Stimulated activated naive CD8-positive, alpha-beta T cell treated with anti-CD3 and anti-CD28 coated beads, Interleukin-15, Interleukin-2, amounts not matched to agents 100 ng/mL and 50 ng/mL, for 24 hours (primary cell): Measurements from ENCODE around the gene RASA3.
"Not testable (repeated sequence)": the region's sequence is repeated elsewhere in the genome, so short reads cannot be mapped to it uniquely, and the experiment has no call there.

Experiments used
- H3K27ac Mint-ChIP-seq: one replicate; pipeline ENCODE4 v1.8.0; 2021; ENCODE audit warnings: mild to moderate bottlenecking, mixed read lengths
- H3K27me3 Mint-ChIP-seq: one replicate; pipeline ENCODE4 v1.8.0; 2021; ENCODE audit warnings: mixed read lengths
- H3K36me3 Mint-ChIP-seq: one replicate; pipeline ENCODE4 v1.8.0; 2021; ENCODE audit warnings: low read depth, mixed read lengths
- H3K4me1 Mint-ChIP-seq: one replicate; pipeline ENCODE4 v1.8.0; 2021; ENCODE audit warnings: low read depth, mixed read lengths
- H3K4me3 Mint-ChIP-seq: one replicate; pipeline ENCODE4 v1.8.0; 2021; ENCODE audit warnings: mild to moderate bottlenecking, mixed read lengths
- H3K9me3 Mint-ChIP-seq: one replicate; pipeline ENCODE4 v1.8.0; 2021; ENCODE audit warnings: mixed read lengths

The RASA3 gene

GRCh38 chr13:113997845-113998751, 134.3 kb downstream of the RASA3 start:
- Mint-ChIP-seq H3K36me3 (peaks cover 16% of the 10 kb centered on the region), H3K4me3 (no peak overlapping the region), H3K4me1 (no peaks in the 10 kb centered on the region), H3K27me3 (no peaks in the 10 kb centered on the region), H3K9me3 (no peaks in the 10 kb centered on the region), H3K27ac (peak overlapping the region; percentile 23)

- H3K4me1 Mint-ChIP-seq = no peaks in the 10 kb centered on the region
Observed at GRCh38 chr13:113996912-113997745, 135.3 kb downstream of the RASA3 start.

GRCh38 chr13:113996081-113996911, 136.1 kb downstream of the RASA3 start:
- Mint-ChIP-seq H3K4me3 (no peak overlapping the region), H3K4me1 (no peaks in the 10 kb centered on the region), H3K9me3 (no peaks in the 10 kb centered on the region), H3K36me3 (peaks cover 30% of the 10 kb centered on the region), H3K27ac (no peak overlapping the region), H3K27me3 (no peaks in the 10 kb centered on the region)

More at GRCh38 chr13:113996912-113997745, 135.3 kb downstream of the RASA3 start:
- H3K27me3 Mint-ChIP-seq = no peaks in the 10 kb centered on the region
- no peaks in the 10 kb centered on the region for H3K9me3 Mint-ChIP-seq
- H3K27ac Mint-ChIP-seq = peak overlapping the region; percentile 14
- peaks cover 25% of the 10 kb centered on the region for H3K36me3 Mint-ChIP-seq
- no peak overlapping the region for H3K4me3 Mint-ChIP-seq

GRCh38 chr13:113995051-113995601, 137.3 kb downstream of the RASA3 start:
- Mint-ChIP-seq H3K9me3 (no peaks in the 10 kb centered on the region), H3K4me1 (peaks cover 4% of the 10 kb centered on the region), H3K27me3 (no peaks in the 10 kb centered on the region), H3K27ac (no peak overlapping the region), H3K4me3 (no peak overlapping the region), H3K36me3 (peaks cover 35% of the 10 kb centered on the region)

GRCh38 chr13:113992276-113993005, 140.0 kb downstream of the RASA3 start:
- Mint-ChIP-seq H3K27me3 (no peaks in the 10 kb centered on the region), H3K4me3 (no peak overlapping the region), H3K27ac (no peak overlapping the region), H3K4me1 (peaks cover 8% of the 10 kb centered on the region), H3K9me3 (no peaks in the 10 kb centered on the region), H3K36me3 (peaks cover 42% of the 10 kb centered on the region)

- Mint-ChIP-seq H3K9me3 (no peaks in the 10 kb centered on the region), H3K4me3 (no peak overlapping the region), H3K27ac (peak overlapping the region; percentile 9), H3K27me3 (no peaks in the 10 kb centered on the region), H3K4me1 (peaks cover 8% of the 10 kb centered on the region), H3K36me3 (peaks cover 42% of the 10 kb centered on the region)
Observed at GRCh38 chr13:113991676-113992179, 140.7 kb downstream of the RASA3 start.

- peaks cover 42% of the 10 kb centered on the region for H3K36me3 Mint-ChIP-seq
- H3K4me3 Mint-ChIP-seq = no peak overlapping the region
- no peak overlapping the region for H3K27ac Mint-ChIP-seq
- H3K9me3 Mint-ChIP-seq = no peaks in the 10 kb centered on the region
- H3K4me1 Mint-ChIP-seq = peaks cover 8% of the 10 kb centered on the region
- no peaks in the 10 kb centered on the region for H3K27me3 Mint-ChIP-seq
Observed at GRCh38 chr13:113991191-113991669, 141.2 kb downstream of the RASA3 start.

- no peaks in the 10 kb centered on the region for H3K9me3 Mint-ChIP-seq
- H3K4me1 Mint-ChIP-seq = peaks cover 8% of the 10 kb centered on the region
- no peaks in the 10 kb centered on the region for H3K27me3 Mint-ChIP-seq
- peak overlapping the region; percentile 52 for H3K27ac Mint-ChIP-seq
- H3K36me3 Mint-ChIP-seq = peaks cover 42% of the 10 kb centered on the region
- no peak overlapping the region for H3K4me3 Mint-ChIP-seq
Observed at GRCh38 chr13:113990321-113990837, 142.0 kb downstream of the RASA3 start.

GRCh38 chr13:113989585-113990300, 142.7 kb downstream of the RASA3 start:
- Mint-ChIP-seq H3K27ac (peak overlapping the region; percentile 52), H3K4me1 (peaks cover 8% of the 10 kb centered on the region), H3K27me3 (no peaks in the 10 kb centered on the region)

GRCh38 chr13:113988859-113989258, 143.6 kb downstream of the RASA3 start:
- not testable (repeated sequence) for H3K27me3 Mint-ChIP-seq, H3K9me3 Mint-ChIP-seq, H3K4me1 Mint-ChIP-seq, H3K4me3 Mint-ChIP-seq, H3K27ac Mint-ChIP-seq
- peaks cover 35% of the 10 kb centered on the region for H3K36me3 Mint-ChIP-seq

More at GRCh38 chr13:113989585-113990300, 142.7 kb downstream of the RASA3 start:
- H3K9me3 Mint-ChIP-seq = no peaks in the 10 kb centered on the region
- H3K36me3 Mint-ChIP-seq = peaks cover 42% of the 10 kb centered on the region
- no peak overlapping the region for H3K4me3 Mint-ChIP-seq

- H3K27me3 Mint-ChIP-seq = no peaks in the 10 kb centered on the region
- H3K36me3 Mint-ChIP-seq = peaks cover 32% of the 10 kb centered on the region
- H3K9me3 Mint-ChIP-seq = no peaks in the 10 kb centered on the region
- no peaks in the 10 kb centered on the region for H3K4me1 Mint-ChIP-seq
- no peak overlapping the region for H3K27ac Mint-ChIP-seq
- H3K4me3 Mint-ChIP-seq = no peak overlapping the region
Observed at GRCh38 chr13:113982296-113982661, 150.1 kb downstream of the RASA3 start.

GRCh38 chr13:113981611-113982295, 150.7 kb downstream of the RASA3 start:
- Mint-ChIP-seq H3K4me1 (no peaks in the 10 kb centered on the region), H3K27ac (no peak overlapping the region), H3K36me3 (peaks cover 34% of the 10 kb centered on the region), H3K9me3 (no peaks in the 10 kb centered on the region), H3K4me3 (no peak overlapping the region), H3K27me3 (no peaks in the 10 kb centered on the region)
